ENCODE results near the gene DSC3.
"Not testable (repeated sequence)": the region's sequence is repeated elsewhere in the genome, so short reads cannot be mapped to it uniquely, and the experiment has no call there.

The DSC3 gene

DNA sequence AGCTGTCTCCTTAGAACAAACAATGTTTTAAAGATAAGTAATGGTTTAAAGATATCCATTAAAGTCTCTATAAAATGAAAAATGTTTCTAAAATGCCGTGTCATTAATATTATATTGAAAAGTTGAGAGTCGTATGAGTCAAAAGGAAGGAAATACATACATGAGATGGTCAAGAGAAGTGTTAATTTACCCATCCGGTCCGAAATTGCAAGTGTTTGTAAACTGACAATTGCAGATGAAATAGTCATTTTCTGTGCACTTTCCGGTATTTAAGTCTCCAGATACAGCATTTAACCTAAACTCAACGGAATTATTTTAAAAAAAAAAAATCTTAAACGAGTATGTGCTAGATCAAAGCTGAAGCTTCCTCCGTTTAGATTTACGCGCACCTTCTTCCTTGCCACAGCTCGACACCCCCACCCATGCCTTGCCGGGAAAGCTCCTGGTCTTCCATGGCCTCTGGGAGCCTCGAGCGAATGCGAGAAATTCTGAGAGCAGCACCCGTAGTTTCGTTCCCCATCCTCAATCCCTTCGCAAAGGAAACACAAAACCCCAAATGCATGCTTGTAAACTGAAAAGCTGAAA, 1.8 kb downstream of the DSC3 start:
- H3K36me3 ChIP-seq (ENCODE audit: control insufficient read depth, low read depth, low read length) = no peaks in the 10 kb centered on the region
- peaks cover 60% of the 10 kb centered on the region for H3K27me3 ChIP-seq (ENCODE audit: control insufficient read depth, insufficient read depth, low read length)
- no peak overlapping the region for H3K27ac ChIP-seq (ENCODE audit: low read length)
- peak overlapping the region; percentile 64 for H3K4me3 ChIP-seq (ENCODE audit: low read length)
- H3K9me3 ChIP-seq (ENCODE audit: control insufficient read depth, low read depth, low read length) = no peaks in the 10 kb centered on the region
- H3K4me1 ChIP-seq (ENCODE audit: control insufficient read depth, low read depth, low read length) = peaks cover 19% of the 10 kb centered on the region
- H3K9ac ChIP-seq (ENCODE audit: low read length) = no peak overlapping the region

GRCh38 chr18:31039426-31039825, 3.1 kb downstream of the DSC3 start:
- H3K27me3 ChIP-seq (ENCODE audit: control insufficient read depth, insufficient read depth, low read length) = peaks cover 55% of the 10 kb centered on the region
- H3K4me1 ChIP-seq (ENCODE audit: control insufficient read depth, low read depth, low read length) = peaks cover 19% of the 10 kb centered on the region
- H3K4me3 ChIP-seq (ENCODE audit: low read length) = no peak overlapping the region
- no peak overlapping the region for H3K27ac ChIP-seq (ENCODE audit: low read length)
- H3K9ac ChIP-seq (ENCODE audit: low read length) = no peak overlapping the region
- no peaks in the 10 kb centered on the region for H3K9me3 ChIP-seq (ENCODE audit: control insufficient read depth, low read depth, low read length)
- H3K36me3 ChIP-seq (ENCODE audit: control insufficient read depth, low read depth, low read length) = no peaks in the 10 kb centered on the region

DNA sequence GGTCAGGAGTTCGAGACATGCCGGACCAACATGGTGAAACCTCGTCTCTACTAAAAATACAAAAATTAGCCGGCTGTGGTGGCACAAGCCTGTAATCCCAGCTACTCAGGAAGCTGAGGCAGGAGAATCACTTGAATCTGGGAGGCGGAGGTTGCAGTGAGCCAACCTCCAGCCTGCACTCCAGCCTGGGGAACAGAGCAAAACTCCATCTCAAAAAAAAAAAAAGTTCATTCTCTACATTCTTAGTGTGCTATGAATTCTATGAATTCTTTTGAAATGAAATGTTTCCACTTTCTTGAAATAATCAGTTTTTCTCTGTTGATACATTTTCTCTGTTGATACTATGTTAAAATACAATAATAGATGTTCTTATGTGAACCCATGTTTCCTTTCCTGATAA, 4.9 kb downstream of the DSC3 start:
- H3K4me3 ChIP-seq (ENCODE audit: low read length); H3K9ac ChIP-seq (ENCODE audit: low read length); H3K36me3 ChIP-seq (ENCODE audit: control insufficient read depth, low read depth, low read length); H3K27ac ChIP-seq (ENCODE audit: low read length); H3K9me3 ChIP-seq (ENCODE audit: control insufficient read depth, low read depth, low read length): not testable (repeated sequence)
- H3K4me1 ChIP-seq (ENCODE audit: control insufficient read depth, low read depth, low read length) = peaks cover 13% of the 10 kb centered on the region
- H3K27me3 ChIP-seq (ENCODE audit: control insufficient read depth, insufficient read depth, low read length) = peaks cover 38% of the 10 kb centered on the region

- no peaks in the 10 kb centered on the region for H3K9me3 ChIP-seq (ENCODE audit: control insufficient read depth, low read depth, low read length)
- H3K4me3 ChIP-seq (ENCODE audit: low read length) = no peak overlapping the region
- peaks cover 6% of the 10 kb centered on the region for H3K27me3 ChIP-seq (ENCODE audit: control insufficient read depth, insufficient read depth, low read length)
- H3K36me3 ChIP-seq (ENCODE audit: control insufficient read depth, low read depth, low read length) = no peaks in the 10 kb centered on the region
- H3K4me1 ChIP-seq (ENCODE audit: control insufficient read depth, low read depth, low read length) = no peaks in the 10 kb centered on the region
- no peak overlapping the region for H3K9ac ChIP-seq (ENCODE audit: low read length)
- no peak overlapping the region for H3K27ac ChIP-seq (ENCODE audit: low read length)
Measured at GRCh38 chr18:31034541-31034940, 8.0 kb downstream of the DSC3 start.

DNA sequence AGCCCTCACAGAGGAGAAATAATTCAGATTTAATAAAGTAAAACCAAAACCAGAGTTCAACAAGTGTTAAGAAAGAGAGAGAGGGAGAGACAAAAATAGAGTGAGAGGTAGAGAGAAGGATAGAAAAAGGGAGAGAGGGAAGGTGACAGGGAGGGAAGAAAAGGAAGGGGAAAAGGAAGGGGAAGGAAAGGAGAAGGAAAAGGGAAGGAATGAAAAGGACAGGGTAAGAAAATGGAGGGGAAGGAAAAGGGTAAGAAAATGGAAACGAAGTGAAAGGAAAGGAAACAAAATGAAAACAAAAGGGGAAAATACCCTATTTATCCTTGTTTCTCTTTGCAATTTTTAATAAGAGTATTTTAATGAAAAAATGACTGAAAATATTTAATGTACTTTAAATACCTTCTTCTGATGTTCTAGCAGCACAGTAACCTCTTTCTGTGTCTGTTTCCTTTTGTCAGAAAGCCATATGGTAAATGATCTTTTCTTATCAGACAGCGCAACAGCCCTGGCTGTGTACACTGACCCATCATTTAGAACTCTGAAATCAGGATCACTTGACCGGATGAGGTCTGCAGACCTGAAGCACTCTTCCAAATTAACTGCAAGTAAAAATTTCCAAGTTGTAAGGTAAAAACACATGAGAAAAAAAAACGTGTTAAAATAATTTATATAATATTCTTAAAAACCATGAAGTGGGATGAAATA, 11.8 kb downstream of the DSC3 start:
- no peaks in the 10 kb centered on the region for H3K36me3 ChIP-seq (ENCODE audit: control insufficient read depth, low read depth, low read length)
- no peak overlapping the region for H3K9ac ChIP-seq (ENCODE audit: low read length)
- H3K27me3 ChIP-seq (ENCODE audit: control insufficient read depth, insufficient read depth, low read length) = no peaks in the 10 kb centered on the region
- H3K4me3 ChIP-seq (ENCODE audit: low read length) = no peak overlapping the region
- no peaks in the 10 kb centered on the region for H3K4me1 ChIP-seq (ENCODE audit: control insufficient read depth, low read depth, low read length)
- H3K27ac ChIP-seq (ENCODE audit: low read length) = no peak overlapping the region
- H3K9me3 ChIP-seq (ENCODE audit: control insufficient read depth, low read depth, low read length) = no peaks in the 10 kb centered on the region

DNA sequence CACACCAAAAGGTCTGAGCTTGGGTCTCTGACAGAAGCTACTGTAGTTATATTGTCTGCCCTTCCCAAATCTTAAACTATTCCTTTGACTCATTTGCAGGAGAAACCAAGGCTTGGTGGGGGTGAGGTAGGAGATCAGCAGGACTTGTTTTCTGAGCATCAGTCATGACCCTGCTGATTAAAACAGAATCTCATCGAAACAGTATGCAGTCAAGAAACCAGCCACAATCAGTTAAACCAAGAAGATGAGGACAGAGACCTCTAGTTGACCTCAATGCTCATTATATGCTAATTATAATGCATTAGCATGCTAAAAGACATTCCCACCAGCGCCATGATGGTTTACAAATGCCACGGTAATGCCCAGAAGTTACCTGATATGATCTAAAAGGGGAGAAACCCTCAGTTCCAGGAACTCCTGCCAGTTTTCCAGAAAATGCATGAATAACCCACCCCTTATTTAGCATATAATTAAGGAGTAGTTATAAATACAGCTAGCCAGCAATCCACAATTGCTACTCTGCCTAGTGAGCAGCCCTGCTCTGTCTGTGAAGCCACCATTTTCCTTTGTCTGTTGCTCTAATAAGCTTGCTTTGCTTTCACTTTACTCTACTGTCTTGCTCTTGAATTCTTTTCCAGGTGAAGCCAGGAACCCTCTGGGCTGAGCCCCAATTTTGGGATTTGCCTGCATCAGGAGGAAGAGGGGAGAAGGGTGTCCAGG, 26.7 kb downstream of the DSC3 start:
- no peaks in the 10 kb centered on the region for H3K9me3 ChIP-seq (ENCODE audit: control insufficient read depth, low read depth, low read length)
- no peaks in the 10 kb centered on the region for H3K27me3 ChIP-seq (ENCODE audit: control insufficient read depth, insufficient read depth, low read length)
- no peak overlapping the region for H3K4me3 ChIP-seq (ENCODE audit: low read length)
- no peaks in the 10 kb centered on the region for H3K4me1 ChIP-seq (ENCODE audit: control insufficient read depth, low read depth, low read length)
- no peaks in the 10 kb centered on the region for H3K36me3 ChIP-seq (ENCODE audit: control insufficient read depth, low read depth, low read length)
- H3K27ac ChIP-seq (ENCODE audit: low read length) = no peak overlapping the region
- no peak overlapping the region for H3K9ac ChIP-seq (ENCODE audit: low read length)

- not testable (repeated sequence) for H3K4me1 ChIP-seq (ENCODE audit: control insufficient read depth, low read depth, low read length); H3K36me3 ChIP-seq (ENCODE audit: control insufficient read depth, low read depth, low read length); H3K9ac ChIP-seq (ENCODE audit: low read length); H3K27me3 ChIP-seq (ENCODE audit: control insufficient read depth, insufficient read depth, low read length); H3K9me3 ChIP-seq (ENCODE audit: control insufficient read depth, low read depth, low read length); H3K4me3 ChIP-seq (ENCODE audit: low read length); H3K27ac ChIP-seq (ENCODE audit: low read length)
Measured at GRCh38 chr18:31011455-31011854, 31.1 kb downstream of the DSC3 start.

- Histone ChIP-seq H3K9ac (ENCODE audit: low read length) (no peak overlapping the region), H3K27me3 (ENCODE audit: control insufficient read depth, insufficient read depth, low read length) (no peaks in the 10 kb centered on the region), H3K4me3 (ENCODE audit: low read length) (no peak overlapping the region), H3K9me3 (ENCODE audit: control insufficient read depth, low read depth, low read length) (no peaks in the 10 kb centered on the region), H3K4me1 (ENCODE audit: control insufficient read depth, low read depth, low read length) (no peaks in the 10 kb centered on the region), H3K36me3 (ENCODE audit: control insufficient read depth, low read depth, low read length) (no peaks in the 10 kb centered on the region), H3K27ac (ENCODE audit: low read length) (no peak overlapping the region)
Measured at GRCh38 chr18:31010601-31011000, 31.9 kb downstream of the DSC3 start.

- Histone ChIP-seq H3K4me1 (ENCODE audit: control insufficient read depth, low read depth, low read length) (peaks cover 15% of the 10 kb centered on the region), H3K27me3 (ENCODE audit: control insufficient read depth, insufficient read depth, low read length) (no peaks in the 10 kb centered on the region), H3K9me3 (ENCODE audit: control insufficient read depth, low read depth, low read length) (no peaks in the 10 kb centered on the region), H3K36me3 (ENCODE audit: control insufficient read depth, low read depth, low read length) (no peaks in the 10 kb centered on the region), H3K9ac (ENCODE audit: low read length) (no peak overlapping the region), H3K27ac (ENCODE audit: low read length) (no peak overlapping the region), H3K4me3 (ENCODE audit: low read length) (no peak overlapping the region)
Measured at GRCh38 chr18:30999887-31000628, 42.5 kb downstream of the DSC3 start.

DNA sequence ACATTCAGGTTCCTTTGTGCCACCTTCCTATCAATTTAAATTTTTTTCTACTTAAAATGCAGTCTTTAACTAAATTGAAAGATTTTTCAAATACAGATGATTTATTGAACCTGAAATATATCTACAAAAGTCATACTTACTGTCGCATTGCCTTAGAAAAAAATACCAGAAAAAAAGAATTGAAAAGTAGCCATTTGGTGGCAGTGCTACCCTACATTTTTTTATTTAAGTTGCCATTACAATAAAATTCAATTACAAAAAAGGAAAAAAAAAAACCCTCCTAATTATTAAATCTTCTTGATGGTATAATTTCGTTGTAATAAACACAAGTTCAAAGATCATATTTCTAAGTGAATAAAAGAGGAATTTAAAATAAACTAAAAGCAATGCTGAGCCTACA, 43.4 kb downstream of the DSC3 start:
- H3K9me3 ChIP-seq (ENCODE audit: control insufficient read depth, low read depth, low read length) = no peaks in the 10 kb centered on the region
- no peak overlapping the region for H3K4me3 ChIP-seq (ENCODE audit: low read length)
- H3K27me3 ChIP-seq (ENCODE audit: control insufficient read depth, insufficient read depth, low read length) = no peaks in the 10 kb centered on the region
- peaks cover 15% of the 10 kb centered on the region for H3K4me1 ChIP-seq (ENCODE audit: control insufficient read depth, low read depth, low read length)
- H3K36me3 ChIP-seq (ENCODE audit: control insufficient read depth, low read depth, low read length) = no peaks in the 10 kb centered on the region
- no peak overlapping the region for H3K27ac ChIP-seq (ENCODE audit: low read length)
- no peak overlapping the region for H3K9ac ChIP-seq (ENCODE audit: low read length)

GRCh38 chr18:30997223-30997622, 45.3 kb downstream of the DSC3 start:
- Histone ChIP-seq H3K4me3 (ENCODE audit: low read length) (no peak overlapping the region), H3K36me3 (ENCODE audit: control insufficient read depth, low read depth, low read length) (no peaks in the 10 kb centered on the region), H3K4me1 (ENCODE audit: control insufficient read depth, low read depth, low read length) (peaks cover 15% of the 10 kb centered on the region), H3K9ac (ENCODE audit: low read length) (no peak overlapping the region), H3K9me3 (ENCODE audit: control insufficient read depth, low read depth, low read length) (no peaks in the 10 kb centered on the region), H3K27me3 (ENCODE audit: control insufficient read depth, insufficient read depth, low read length) (no peaks in the 10 kb centered on the region), H3K27ac (ENCODE audit: low read length) (no peak overlapping the region)
